ENCODE measurements around the gene CADM1. TPM values are rescaled to one million over a fixed set of nuclear protein-coding genes. Genes with fewer than 3 reads are reported as not detected.

The CADM1 gene
- total and polyA plus RNA-seq, 2 donors (not counting 3 experiments of a cell fraction or from before 2014, with no cell fraction given) = 0.52 to 2.6 TPM

DNA sequence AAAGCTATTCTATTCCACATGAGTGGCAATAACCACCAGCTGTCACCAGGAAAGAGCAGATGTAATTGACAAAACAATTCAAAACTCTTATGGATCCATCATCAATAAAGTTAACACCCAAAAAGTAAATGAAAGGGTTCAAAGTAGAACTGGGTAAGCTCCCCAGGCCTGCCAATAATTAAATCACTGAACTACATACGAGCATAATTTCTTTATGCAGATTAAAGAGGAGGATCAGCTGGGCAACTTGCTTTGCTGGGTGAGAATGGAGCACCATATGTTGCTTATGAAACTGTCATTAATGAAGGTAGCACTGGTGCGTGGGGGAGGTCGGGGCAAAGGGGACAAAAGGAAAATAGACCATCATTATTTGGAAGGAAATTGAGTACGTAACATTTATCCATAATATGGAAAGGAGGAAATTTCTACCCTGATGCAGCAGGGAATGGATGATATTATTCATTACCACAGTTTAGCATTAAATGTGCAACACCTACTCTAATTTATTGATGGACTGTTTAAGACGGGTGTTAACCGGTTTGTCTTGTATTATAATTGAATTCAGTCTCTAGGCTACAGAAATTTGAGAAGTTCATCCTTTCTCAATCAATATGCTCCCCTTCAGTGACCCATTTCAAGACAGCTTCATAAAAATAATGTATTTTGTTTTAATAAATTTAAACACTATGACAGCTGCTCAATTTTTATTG lies 315.9 kb downstream of the CADM1 start:
- dilution Hi-C loops (cut with MboI; ENCODE audit: extremely low pct_ligation_motif_present, low sequenced_read_pairs) = no loop called here
- H4K20me1 ChIP-seq (replicated peaks; ENCODE audit: control insufficient read depth, extremely low read depth, insufficient read depth, low read length) = no peaks in the 10 kb centered on the region
- H3K27me3 ChIP-seq (ENCODE audit: control insufficient read depth in 2 of 2, insufficient read depth in 2 of 2, low read length in 2 of 2) = no peaks in the 10 kb centered on the region
- CTCF ChIA-PET = no interaction called here
- no peaks in the 10 kb centered on the region for H3K36me3 ChIP-seq (ENCODE audit: control insufficient read depth in 2 of 2, extremely low read depth in 1 of 2, insufficient read depth in 2 of 2, low read length in 2 of 2)
- no peak overlapping the region for H3K27ac ChIP-seq (ENCODE audit: insufficient read depth, low read depth, low read length)
- TF ChIP-seq EZH2 (IDR thresholded peaks at IDR 0.05; ENCODE audit: borderline replicate concordance, low read depth, low read length, severe bottlenecking) (no peak), JUN (IDR thresholded peaks at IDR 0.05; ENCODE audit: borderline replicate concordance, insufficient read depth, insufficient read length, low read depth) (no peak)
- TF ChIP-seq, protein P1, sequence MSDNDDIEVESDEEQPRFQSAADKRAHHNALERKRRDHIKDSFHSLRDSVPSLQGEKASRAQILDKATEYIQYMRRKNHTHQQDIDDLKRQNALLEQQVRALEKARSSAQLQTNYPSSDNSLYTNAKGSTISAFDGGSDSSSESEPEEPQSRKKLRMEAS (IDR thresholded peaks at IDR 0.05; ENCODE audit: insufficient read depth, insufficient read length) = no peak
- H3K9me3 ChIP-seq (replicated peaks; ENCODE audit: control insufficient read depth, insufficient read depth, low read length) = no peaks in the 10 kb centered on the region
- H3K79me2 ChIP-seq (ENCODE audit: control insufficient read depth, insufficient read depth, low read length) = no peaks in the 10 kb centered on the region
- no peaks in the 10 kb centered on the region for H3K4me1 ChIP-seq (ENCODE audit: control insufficient read depth, extremely low read depth, insufficient read depth, low read length)
- BruUV-seq (replicated peaks) = no TSS peak
- intact Hi-C loops (cut with micrococcal nuclease) = no loop called here
- no peak overlapping the region for H3K9ac ChIP-seq (replicated peaks; ENCODE audit: extremely low read depth, insufficient read depth, low read length)
- POLR2A ChIA-PET = no interaction called here
- H2AFZ ChIP-seq (ENCODE audit: low read depth, low read length) = no peak overlapping the region
- H3K4me2 ChIP-seq (ENCODE audit: insufficient read depth, low read length) = no peak overlapping the region
- no peak overlapping the region for H3K4me3 ChIP-seq (replicated peaks in 1 of 3; ENCODE audit: insufficient read depth in 1 of 3, low read depth in 1 of 3, low read length in 3 of 3)
- no peaks in the 10 kb centered on the region for H3K9me1 ChIP-seq (replicated peaks; ENCODE audit: control insufficient read depth, extremely low read depth, insufficient read depth, low read length)
- FAIRE-seq = no peak
- DNase-seq (ENCODE audit: low read depth, low spot score) = no peak

GRCh38 chr11:115185931-115186330 lies 318.3 kb downstream of the CADM1 start:
- FAIRE-seq = no peak
- Histone ChIP-seq H3K9me3 (replicated peaks; ENCODE audit: control insufficient read depth, insufficient read depth, low read length) (no peaks in the 10 kb centered on the region), H3K27me3 (ENCODE audit: control insufficient read depth in 2 of 2, insufficient read depth in 2 of 2, low read length in 2 of 2) (no peaks in the 10 kb centered on the region), H3K4me2 (ENCODE audit: insufficient read depth, low read length) (no peak overlapping the region), H3K36me3 (ENCODE audit: control insufficient read depth in 2 of 2, extremely low read depth in 1 of 2, insufficient read depth in 2 of 2, low read length in 2 of 2) (no peaks in the 10 kb centered on the region), H3K4me1 (ENCODE audit: control insufficient read depth, extremely low read depth, insufficient read depth, low read length) (no peaks in the 10 kb centered on the region), H2AFZ (ENCODE audit: low read depth, low read length) (no peak overlapping the region), H3K9me1 (replicated peaks; ENCODE audit: control insufficient read depth, extremely low read depth, insufficient read depth, low read length) (no peaks in the 10 kb centered on the region), H3K9ac (replicated peaks; ENCODE audit: extremely low read depth, insufficient read depth, low read length) (no peak overlapping the region), H4K20me1 (replicated peaks; ENCODE audit: control insufficient read depth, extremely low read depth, insufficient read depth, low read length) (no peaks in the 10 kb centered on the region), H3K27ac (ENCODE audit: insufficient read depth, low read depth, low read length) (no peak overlapping the region), H3K79me2 (ENCODE audit: control insufficient read depth, insufficient read depth, low read length) (no peaks in the 10 kb centered on the region), H3K4me3 (replicated peaks in 1 of 3; ENCODE audit: insufficient read depth in 1 of 3, low read depth in 1 of 3, low read length in 3 of 3) (no peak overlapping the region)
- DNase-seq (ENCODE audit: low read depth, low spot score) = no peak
- BruUV-seq (replicated peaks) = no TSS peak
- ChIA-PET POLR2A (no interaction called here), CTCF (no interaction called here)
- intact Hi-C loops (cut with micrococcal nuclease) = no loop called here
- dilution Hi-C loops (cut with MboI; ENCODE audit: extremely low pct_ligation_motif_present, low sequenced_read_pairs) = no loop called here
- TF ChIP-seq, protein P1 (IDR thresholded peaks at IDR 0.05; ENCODE audit: insufficient read depth, insufficient read length) = no peak
- no peak for TF ChIP-seq EZH2 (IDR thresholded peaks at IDR 0.05; ENCODE audit: borderline replicate concordance, low read depth, low read length, severe bottlenecking)
- no peak for TF ChIP-seq GATA2 (IDR thresholded peaks at IDR 0.05; ENCODE audit: insufficient read depth, insufficient read length, low read depth, low read length)
- TF ChIP-seq POLR2A (IDR thresholded peaks at IDR 0.05; ENCODE audit: low read depth, low read length) = no peak
